Colonic mucosa (tissue), 4 donors: ENCODE measurements around the gene FBXL13. TPM values are rescaled to one million over a fixed set of nuclear protein-coding genes. Genes with fewer than 3 reads are reported as not detected.
"Not testable (repeated sequence)": the region's sequence is repeated elsewhere in the genome, so short reads cannot be mapped to it uniquely, and the experiment has no call there.

Experiments
- DNase-seq: peaks from one replicate; pipeline ENCODE4 v3.0.0-alpha.2; 2020
- H3K27ac ChIP-seq: fragments of 200-600 bp; one replicate; pipeline ENCODE4 v1.8.0; 2021
- H3K27me3 ChIP-seq: fragments of 200-600 bp; one replicate; pipeline ENCODE4 v1.8.0; 2021
- H3K36me3 ChIP-seq: fragments of 200-600 bp; one replicate; pipeline ENCODE4 v1.8.0; 2021
- H3K4me1 ChIP-seq: fragments of 200-600 bp; one replicate; pipeline ENCODE4 v1.8.0; 2021; ENCODE audit warnings: mild to moderate bottlenecking
- H3K4me3 ChIP-seq: fragments of 200-600 bp; one replicate; pipeline ENCODE4 v1.8.0; 2021
- H3K9ac ChIP-seq, 2 donors: one replicate each; pipeline ENCODE4 v1.7.0; 2013; ENCODE audit warnings: control low read depth in 2 of 2, low read depth in 2 of 2, low read length in 2 of 2
- H3K9me3 ChIP-seq: fragments of 200-600 bp; one replicate; pipeline ENCODE4 v1.8.0; 2021
- CTCF ChIP-seq: fragments of 200-600 bp; IDR thresholded peaks from one replicate; pipeline ENCODE4 v1.8.0; 2022; ENCODE audit warnings: antibody characterized with exemption, mild to moderate bottlenecking
- intact Hi-C: fragments of 100-400 bp; cut with DNase I; formaldehyde crosslinking; loops from one replicate; pipeline ENCODE4 v1.14.1; 2022
- total RNA-seq, 2 donors: library from RNA; stranded (reverse); fragmentation: NEBNext Ultra II Directional in 1 of 2; extraction: Animal tissue kit (Norgen Biotek cat#: 25700) in 1 of 2; gene quantifications; one replicate each; pipeline ENCODE4 v1.2.1, GENCODE V29; 2021
- donor health status: healthy.
- donor health status: DM: no; HTN: no; CAD: no.
- donor health status: DM: no; HTN: no; CAD: no.

The FBXL13 gene
- total RNA-seq, 2 donors from 2014 or later, result 0.17 to 0.64 TPM

- Histone ChIP-seq H3K27me3 (no peaks in the 10 kb centered on the region), H3K9ac (no peak overlapping the region), H3K4me1 (no peaks in the 10 kb centered on the region), H3K9me3 (no peaks in the 10 kb centered on the region), H3K36me3 (no peaks in the 10 kb centered on the region), H3K4me3 (no peak overlapping the region), H3K27ac (no peak overlapping the region)
- no peak for DNase-seq
- no peak for TF ChIP-seq CTCF
- intact Hi-C loops, result no loop called here
Observed at GRCh38 chr7:102913826-102914225, 160.8 kb downstream of the FBXL13 start.

GRCh38 chr7:102912742-102913141 is 161.9 kb downstream of the FBXL13 start, which contains the start of gene LRRC17:
Gene LRRC17, plus strand, starts transcription at chr7:102913000. Its CDS starts 20,914 bp downstream, at chr7:102933914.
- Histone ChIP-seq H3K36me3 (no peaks in the 10 kb centered on the region), H3K9me3 (no peaks in the 10 kb centered on the region), H3K4me3 (no peak within 1 kb of the TSS), H3K4me1 (no peaks in the 10 kb centered on the region), H3K9ac (no peak within 1 kb of the TSS), H3K27me3 (no peaks in the 10 kb centered on the region), H3K27ac (no peak within 1 kb of the TSS)
- no peak for DNase-seq
- no peak for TF ChIP-seq CTCF
- intact Hi-C loops, result no loop called here

- Histone ChIP-seq H3K4me3 (no peak overlapping the region), H3K9me3 (no peaks in the 10 kb centered on the region), H3K27ac (no peak overlapping the region), H3K36me3 (no peaks in the 10 kb centered on the region), H3K4me1 (no peaks in the 10 kb centered on the region), H3K9ac (no peak overlapping the region), H3K27me3 (no peaks in the 10 kb centered on the region)
- intact Hi-C loops, result no loop called here
- no peak for TF ChIP-seq CTCF
- no peak for DNase-seq
Observed at GRCh38 chr7:102908676-102909075, 165.9 kb downstream of the FBXL13 start.

- H3K27ac ChIP-seq, H3K36me3 ChIP-seq, H3K4me1 ChIP-seq, H3K27me3 ChIP-seq, H3K4me3 ChIP-seq, H3K9ac ChIP-seq, DNase-seq, H3K9me3 ChIP-seq, intact Hi-C loops: not testable (repeated sequence)
Observed at GRCh38 chr7:102903576-102903975, 171.0 kb downstream of the FBXL13 start.

- H3K4me3 ChIP-seq, H3K27me3 ChIP-seq, DNase-seq, intact Hi-C loops, H3K27ac ChIP-seq, H3K36me3 ChIP-seq, H3K9me3 ChIP-seq, H3K9ac ChIP-seq, H3K4me1 ChIP-seq: not testable (repeated sequence)
Observed at GRCh38 chr7:102902052-102902451, 172.5 kb downstream of the FBXL13 start.

- no peak for TF ChIP-seq CTCF
- Histone ChIP-seq H3K27me3 (no peaks in the 10 kb centered on the region), H3K27ac (no peak overlapping the region), H3K36me3 (no peaks in the 10 kb centered on the region), H3K9me3 (no peaks in the 10 kb centered on the region), H3K4me1 (no peaks in the 10 kb centered on the region), H3K9ac (no peak overlapping the region), H3K4me3 (no peak overlapping the region)
- no peak for DNase-seq
- intact Hi-C loops, result no loop called here
Observed at GRCh38 chr7:102898532-102898859, 176.1 kb downstream of the FBXL13 start.
